ENCODE measurements around the gene EVPL.
"Not testable (repeated sequence)": the region's sequence is repeated elsewhere in the genome, so short reads cannot be mapped to it uniquely, and the experiment has no call there.

The EVPL gene

GRCh38 chr17:76048025-76048605, 21.0 kb upstream of the EVPL start:
- DNase-seq (ENCODE audit: low spot score): no peak

GRCh38 chr17:76046064-76046463, 19.0 kb upstream of the EVPL start:
- no peak for DNase-seq (ENCODE audit: low spot score)

GRCh38 chr17:76044475-76045007, 17.4 kb upstream of the EVPL start:
- DNase-seq (ENCODE audit: low spot score): not testable (repeated sequence)

GRCh38 chr17:76042868-76043267, 15.8 kb upstream of the EVPL start:
- DNase-seq (ENCODE audit: low spot score): not testable (repeated sequence)

- no peak for DNase-seq (ENCODE audit: low spot score)
These were observed 13.3 kb upstream of the EVPL start for GRCh38 chr17:76040376-76040775.

- no peak for DNase-seq (ENCODE audit: low spot score)
These were observed 12.0 kb upstream of the EVPL start for GRCh38 chr17:76039121-76039520.

- no peak for DNase-seq (ENCODE audit: low spot score)
These were observed 10.9 kb upstream of the EVPL start for GRCh38 chr17:76038050-76038449.

GRCh38 chr17:76036497-76037261, 9.6 kb upstream of the EVPL start:
- DNase-seq (ENCODE audit: low spot score): no peak

- no peak for DNase-seq (ENCODE audit: low spot score)
These were observed 7.6 kb upstream of the EVPL start for GRCh38 chr17:76034428-76035350.

- no peak for DNase-seq (ENCODE audit: low spot score)
These were observed 6.0 kb upstream of the EVPL start for GRCh38 chr17:76033139-76033538.

GRCh38 chr17:76032780-76033108, 5.6 kb upstream of the EVPL start:
- DNase-seq (ENCODE audit: low spot score): no peak

- DNase-seq (ENCODE audit: low spot score): no peak
These were observed 5.1 kb upstream of the EVPL start for GRCh38 chr17:76032073-76032779.

- DNase-seq (ENCODE audit: low spot score): no peak
These were observed 370 bp downstream of the EVPL start for GRCh38 chr17:76026714-76027158.

- no peak for DNase-seq (ENCODE audit: low spot score)
These were observed 1.8 kb downstream of the EVPL start for GRCh38 chr17:76025294-76025693.

- DNase-seq (ENCODE audit: low spot score): no peak
These were observed 2.8 kb downstream of the EVPL start for GRCh38 chr17:76024353-76024752.

GRCh38 chr17:76023900-76024237, 3.2 kb downstream of the EVPL start:
- DNase-seq (ENCODE audit: low spot score): no peak

- DNase-seq (ENCODE audit: low spot score): no peak
These were observed 3.9 kb downstream of the EVPL start for GRCh38 chr17:76022973-76023899.

GRCh38 chr17:76022285-76022684, 4.8 kb downstream of the EVPL start:
- DNase-seq (ENCODE audit: low spot score): no peak

GRCh38 chr17:76019833-76020467, 7.2 kb downstream of the EVPL start:
- DNase-seq (ENCODE audit: low spot score): no peak

GRCh38 chr17:76018801-76019200, 8.3 kb downstream of the EVPL start:
- DNase-seq (ENCODE audit: low spot score): no peak

- DNase-seq (ENCODE audit: low spot score): no peak
These were observed 8.8 kb downstream of the EVPL start for GRCh38 chr17:76018340-76018680.
